HG02759 (cell line): Measurements from ENCODE around the gene CLDN7.
"Not testable (repeated sequence)": the region's sequence is repeated elsewhere in the genome, so short reads cannot be mapped to it uniquely, and the experiment has no call there.

Experiments
- ATAC-seq: cut with Tn5 transposase; IDR thresholded peaks from one replicate; pipeline ENCODE4 v1.9.1; 2021; ENCODE audit warnings: mild to moderate bottlenecking, moderate library complexity; ENCODE audit not compliant: unreplicated experiment

Gene CLDN7

DNA sequence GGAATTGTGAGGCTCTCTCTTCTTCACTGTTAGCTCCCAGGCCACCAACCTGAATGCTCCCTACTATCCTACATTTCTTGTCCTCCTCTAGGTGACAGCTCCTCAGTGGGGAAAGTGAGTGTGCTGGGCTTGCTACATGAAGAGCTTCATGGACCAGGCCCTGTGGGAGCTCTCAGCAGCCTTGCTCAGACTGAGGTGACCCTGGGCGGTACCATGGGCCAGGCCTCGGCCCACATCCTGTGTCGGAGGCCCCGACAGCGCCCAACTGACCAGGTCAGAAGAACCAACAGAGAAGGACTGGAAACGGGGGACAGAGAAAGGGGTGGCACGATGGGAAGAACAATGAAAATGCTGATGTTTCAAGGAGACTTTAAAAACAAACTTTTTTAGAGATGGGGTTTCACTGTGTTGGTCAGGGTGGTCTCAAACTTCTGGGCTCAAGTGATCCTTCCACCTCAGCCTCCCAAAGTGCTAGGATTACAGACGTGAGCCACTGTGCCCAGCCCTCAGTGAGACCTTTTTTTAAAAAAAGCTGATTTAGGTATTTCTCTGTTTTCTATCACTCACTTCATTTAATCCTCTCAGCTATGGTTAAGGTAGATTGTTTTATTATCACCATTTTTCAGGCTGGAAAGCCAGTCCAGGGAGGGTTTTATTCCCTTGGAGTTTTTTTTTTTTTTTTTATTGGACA lies 5.4 kb downstream of the CLDN7 start:
- no peak for ATAC-seq

DNA sequence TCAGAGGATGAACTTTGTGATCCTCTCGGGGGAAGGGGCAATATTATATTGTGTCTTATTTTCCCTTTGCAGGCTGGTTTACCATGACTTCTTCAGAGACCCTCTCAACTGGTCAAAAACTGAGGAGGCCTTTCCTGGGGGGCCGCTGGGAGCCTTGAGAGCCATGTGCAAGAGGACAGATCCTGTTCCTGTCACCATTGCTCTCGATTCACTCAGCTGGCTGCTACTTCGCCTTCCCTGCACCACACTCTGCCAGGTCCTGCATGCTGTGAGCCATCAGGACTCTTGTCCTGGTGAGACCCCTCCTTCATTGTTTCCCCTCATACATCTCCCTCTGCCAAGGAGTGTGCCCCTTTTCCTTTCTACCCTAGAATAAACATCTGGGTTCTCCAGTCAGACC lies 7.8 kb downstream of the CLDN7 start:
- ATAC-seq: no peak

DNA sequence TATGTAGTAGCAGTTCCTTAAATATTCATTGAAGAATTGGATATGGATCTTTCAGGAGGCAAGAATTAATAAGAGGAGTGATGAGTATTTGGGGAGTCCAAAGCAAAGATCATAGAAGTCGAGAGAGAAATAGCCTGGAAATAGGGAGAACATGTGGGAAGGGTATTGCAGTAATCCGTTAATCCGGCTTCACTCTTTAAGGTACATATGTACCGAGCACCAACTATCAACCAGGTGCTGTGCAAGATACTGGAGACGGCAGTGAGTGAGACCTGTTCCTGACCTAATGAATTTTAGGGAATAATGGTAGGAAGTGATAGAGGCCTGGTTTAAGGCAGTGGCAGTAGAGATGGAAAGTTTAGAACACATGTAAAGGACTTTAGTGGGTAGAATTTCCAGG lies 9.2 kb downstream of the CLDN7 start:
- no peak for ATAC-seq

DNA sequence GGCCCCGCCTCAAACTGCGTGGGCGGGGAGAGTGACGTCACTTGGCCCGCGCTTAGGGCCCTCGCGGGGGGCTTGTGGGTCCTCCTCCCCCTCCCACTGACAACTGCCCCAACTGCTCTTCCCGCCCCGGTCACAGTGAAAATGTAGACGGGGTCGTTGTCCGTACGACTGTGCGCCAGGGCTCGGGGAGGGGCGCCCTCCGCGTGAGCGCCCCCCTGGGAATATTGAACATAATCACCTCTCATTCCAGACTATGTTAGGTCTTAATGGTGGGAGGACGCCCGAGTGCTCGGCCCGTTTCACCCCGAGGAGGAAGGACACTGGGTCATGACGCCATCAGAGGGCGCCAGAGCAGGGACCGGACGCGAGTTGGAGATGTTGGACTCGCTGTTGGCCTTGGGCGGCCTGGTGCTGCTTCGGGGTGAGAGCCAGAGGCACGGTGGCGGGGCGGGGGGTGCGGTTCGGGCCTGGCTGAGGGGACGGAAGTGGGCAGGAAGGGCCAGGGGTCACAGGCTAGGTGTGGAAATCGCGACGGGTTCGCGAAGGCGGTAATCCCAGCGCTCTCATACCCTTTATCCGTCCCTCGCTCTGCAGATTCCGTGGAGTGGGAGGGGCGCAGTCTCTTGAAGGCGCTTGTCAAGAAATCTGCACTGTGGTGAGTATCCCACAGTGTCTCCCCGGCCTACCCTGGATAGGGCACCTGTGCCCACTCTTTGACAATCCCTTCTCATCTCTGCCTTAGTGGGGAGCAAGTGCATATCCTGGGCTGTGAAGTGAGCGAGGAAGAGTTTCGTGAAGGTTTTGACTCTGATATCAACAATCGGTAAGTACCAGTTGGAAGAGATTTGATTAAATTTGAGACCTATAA lies 9.9 kb downstream of the CLDN7 start, which contains the start of gene ELP5:
Gene ELP5 (plus strand): TSS at position 40 of the 868 bp plus-strand sequence. CDS start 336 bp downstream, at position 376.
- peak; percentile 63 for ATAC-seq

DNA sequence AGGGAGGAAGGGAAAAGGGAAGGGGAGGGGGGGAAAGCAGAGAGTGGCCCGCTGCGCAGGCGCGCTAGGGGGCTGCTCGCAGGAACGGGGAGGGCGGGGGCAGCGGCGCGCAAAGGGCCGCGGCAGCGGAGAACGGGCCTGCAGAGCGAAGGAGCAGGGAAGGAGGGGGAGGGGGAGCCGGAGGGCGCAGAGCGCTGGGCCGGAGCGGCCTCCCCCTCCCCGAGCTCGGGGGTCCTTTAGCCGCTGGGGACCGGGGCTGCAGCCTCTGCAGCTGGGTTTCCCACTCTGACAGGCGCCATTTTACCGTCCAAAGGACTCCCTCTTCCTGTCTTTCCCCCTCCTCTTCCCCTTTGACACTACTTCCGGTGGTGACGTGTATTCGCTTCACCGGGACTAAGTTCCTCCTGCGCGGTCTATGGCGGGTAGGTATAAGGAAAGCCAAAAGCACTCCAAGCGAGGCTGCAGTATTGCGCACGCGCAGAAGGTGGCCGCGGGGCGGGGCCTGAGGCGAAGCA lies 10.6 kb downstream of the CLDN7 start, which contains the start of gene CTDNEP1:
Gene CTDNEP1 (minus strand): TSS at position 74 of the 515 bp plus-strand sequence. CDS start 438 bp downstream, outside the sequence.
- ATAC-seq: peak; percentile 78

DNA sequence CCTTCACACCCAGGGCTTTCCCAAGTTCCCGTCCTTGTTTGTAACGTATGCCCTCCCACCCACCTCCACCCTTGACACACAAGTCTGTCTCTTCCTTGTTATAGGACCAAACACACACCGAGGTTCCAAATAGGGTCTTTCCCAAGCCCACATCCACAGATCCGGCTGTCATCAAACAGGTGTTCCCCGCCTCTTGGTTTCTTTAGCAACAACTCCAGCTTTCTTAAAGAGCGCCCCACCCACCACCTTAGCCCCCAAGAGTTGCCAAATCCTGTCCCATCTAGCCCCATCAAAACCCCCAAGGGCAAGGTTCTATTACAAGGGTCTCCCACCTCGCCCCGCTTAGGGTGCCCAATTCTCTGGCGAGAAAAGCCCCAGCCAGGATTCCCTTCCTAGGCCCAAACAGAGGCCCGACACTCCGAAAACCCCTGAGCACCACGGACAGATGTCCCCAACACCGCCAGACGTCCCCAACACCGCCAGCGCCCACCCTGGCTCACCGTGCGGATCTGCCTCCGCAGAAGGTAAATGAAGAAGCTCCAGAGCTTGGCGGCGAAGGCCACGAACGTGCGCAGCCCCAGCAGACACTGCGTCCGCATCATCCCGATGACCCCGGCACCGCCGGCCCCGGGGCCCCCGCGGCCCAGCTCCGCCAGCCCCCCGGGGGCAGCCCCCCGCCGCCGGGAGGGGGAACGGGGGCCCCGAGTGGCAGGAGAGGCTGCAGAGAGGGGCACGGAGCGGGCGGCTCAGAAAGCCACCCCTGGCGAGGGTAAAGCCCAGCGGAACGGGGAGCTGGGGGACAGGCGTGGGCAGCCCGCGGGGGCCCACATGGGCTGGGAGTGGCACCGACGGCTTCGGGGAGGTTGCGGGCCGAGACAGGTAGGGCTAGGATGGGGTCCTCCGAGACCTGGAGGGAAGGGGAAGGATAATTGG lies 11.3 kb downstream of the CLDN7 start:
- no peak for ATAC-seq

DNA sequence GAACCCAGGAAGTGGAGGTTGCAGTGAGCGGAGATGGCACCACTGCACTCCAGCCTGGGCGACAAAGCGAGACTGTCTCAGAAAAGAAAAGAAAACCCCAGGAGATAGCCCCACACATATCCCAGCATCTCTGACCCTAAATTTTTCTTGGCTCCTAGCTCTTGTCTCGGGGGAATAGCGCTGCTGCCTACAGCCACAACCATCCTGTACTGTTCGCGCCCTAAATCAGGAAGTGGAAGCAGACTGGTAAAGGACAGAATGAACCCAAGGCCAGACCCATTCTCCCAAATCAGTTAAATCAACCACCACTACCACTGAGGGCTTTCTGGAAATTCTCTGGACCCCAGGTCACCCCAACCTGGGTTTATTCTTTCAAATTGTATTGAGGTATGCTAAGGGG lies 12.4 kb downstream of the CLDN7 start:
- ATAC-seq: no peak

DNA sequence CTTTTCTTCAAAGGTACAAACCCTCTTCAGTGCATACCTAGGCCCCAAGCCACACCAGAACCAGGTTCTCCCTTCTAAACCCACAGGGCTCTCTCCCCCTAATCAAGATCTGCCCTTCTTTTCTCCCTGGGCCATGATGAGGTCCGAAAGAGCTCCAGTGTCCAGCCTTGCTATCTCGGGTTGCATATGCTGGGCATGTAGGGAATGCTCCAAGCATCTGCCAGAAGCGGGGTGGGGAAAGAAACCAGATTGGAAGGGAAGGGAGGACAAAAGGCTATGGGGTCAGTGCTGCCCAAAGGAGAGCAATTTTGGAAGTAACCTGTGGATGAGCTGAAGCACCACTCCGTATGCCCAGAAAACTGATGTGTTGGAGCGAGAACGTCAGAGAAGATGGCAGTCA lies 13.1 kb downstream of the CLDN7 start:
- no peak for ATAC-seq

DNA sequence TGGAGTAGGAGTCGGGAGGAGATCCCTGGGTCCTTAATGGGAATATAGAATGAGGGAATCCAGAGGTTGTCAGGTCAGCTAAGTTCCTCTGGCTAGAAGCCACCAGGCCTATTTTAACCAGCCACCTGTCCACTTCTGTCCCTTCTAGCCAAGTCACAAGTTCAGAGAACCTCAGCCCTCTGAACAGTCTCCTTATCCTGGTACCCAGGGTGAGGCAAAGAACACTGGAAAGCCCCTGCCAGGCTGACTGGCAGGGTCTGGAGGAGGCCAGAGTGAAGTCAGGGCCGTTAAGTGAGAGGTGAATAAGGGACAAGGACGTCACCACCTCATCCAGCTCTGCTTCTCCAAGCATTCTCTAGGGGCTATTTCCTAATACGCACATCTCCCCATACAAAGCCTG lies 13.5 kb downstream of the CLDN7 start:
- no peak for ATAC-seq

DNA sequence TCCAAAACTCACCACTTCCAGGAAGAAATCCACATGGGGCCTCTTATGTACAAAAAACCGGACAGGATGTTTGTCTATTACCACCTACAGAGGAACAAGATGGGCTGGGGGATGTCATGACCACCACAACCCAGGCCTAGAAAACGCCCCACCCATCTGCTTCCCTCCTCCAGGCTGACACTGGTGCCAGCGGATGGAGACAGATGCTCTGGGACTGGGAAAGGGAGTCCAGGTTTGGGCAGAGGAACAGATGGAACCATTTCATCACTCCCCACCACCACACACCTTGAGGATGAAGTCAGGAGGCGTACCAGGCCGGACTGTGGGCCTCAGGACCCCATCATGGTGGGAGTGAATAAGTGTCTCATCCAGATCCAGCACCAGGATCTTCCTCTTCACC lies 15.5 kb downstream of the CLDN7 start:
- ATAC-seq: no peak

DNA sequence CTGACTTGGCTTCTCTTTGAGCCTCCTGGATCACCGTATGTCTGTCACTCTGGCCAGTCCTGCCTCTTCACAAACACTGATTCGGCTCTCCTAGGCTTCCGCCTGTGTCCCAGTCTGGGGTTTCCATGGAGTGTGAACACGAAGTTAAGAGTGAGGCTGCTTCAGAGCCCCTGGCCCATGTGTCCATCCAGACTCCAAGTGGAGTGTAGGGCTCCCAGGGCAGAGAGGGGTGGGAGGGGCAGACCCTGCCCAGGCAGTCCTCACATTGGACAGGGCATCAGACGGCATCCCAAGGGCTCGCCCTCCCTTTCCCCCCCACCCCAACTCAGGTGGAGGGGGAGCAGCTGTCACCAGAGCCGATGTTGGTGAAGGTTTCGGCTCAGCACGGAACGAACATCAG lies 18.4 kb downstream of the CLDN7 start:
- not testable (repeated sequence) for ATAC-seq

DNA sequence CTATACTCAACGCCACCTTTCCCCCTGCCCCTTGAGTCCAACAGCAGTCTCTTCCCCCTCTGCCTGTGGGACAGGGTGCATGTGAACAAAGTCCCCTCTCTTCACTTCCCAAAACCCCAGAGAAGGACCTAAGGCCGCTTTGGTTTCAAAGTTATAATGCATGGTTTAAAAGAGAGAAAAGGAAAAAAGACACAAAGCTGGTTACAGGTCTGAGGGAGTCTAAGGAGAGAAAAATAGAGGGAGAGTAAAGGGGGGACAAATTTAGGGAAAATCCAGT lies 18.9 kb downstream of the CLDN7 start:
- ATAC-seq: no peak

DNA sequence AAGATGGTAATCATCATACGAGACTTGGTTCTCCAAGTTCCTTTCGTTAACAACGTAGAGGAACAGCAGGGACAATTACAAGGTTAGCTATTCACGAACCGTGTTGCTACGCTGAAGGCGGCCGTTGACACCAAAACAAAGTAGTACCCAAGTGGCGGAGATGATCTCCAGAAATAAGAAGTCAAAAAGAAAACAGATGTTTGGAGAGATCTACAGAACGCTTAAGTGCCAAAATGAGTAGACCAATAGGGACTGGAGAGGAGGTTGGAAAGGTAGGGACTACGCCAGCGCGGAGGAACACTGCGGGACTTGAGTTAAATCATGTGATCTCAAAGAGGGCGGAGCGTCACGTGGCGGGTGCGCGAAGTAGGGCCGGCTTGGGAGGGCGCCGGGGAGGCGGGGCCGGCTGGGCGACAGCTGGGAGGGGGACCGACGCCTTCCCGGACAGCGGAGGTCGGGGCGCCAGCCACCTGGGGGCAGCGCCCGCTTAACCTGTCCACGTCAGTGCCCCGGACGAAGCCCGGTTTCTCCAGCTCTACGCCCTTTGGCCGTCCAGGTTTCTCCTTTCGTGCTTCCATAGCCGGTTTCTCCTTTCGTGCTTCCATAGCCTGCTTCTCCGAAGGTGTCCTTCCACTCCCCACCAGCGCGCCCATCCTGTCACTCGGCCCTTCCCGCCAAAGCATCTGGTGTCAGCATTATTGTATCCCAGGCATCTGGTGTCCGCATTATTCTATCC lies 19.4 kb downstream of the CLDN7 start:
- ATAC-seq: peak; percentile 46

DNA sequence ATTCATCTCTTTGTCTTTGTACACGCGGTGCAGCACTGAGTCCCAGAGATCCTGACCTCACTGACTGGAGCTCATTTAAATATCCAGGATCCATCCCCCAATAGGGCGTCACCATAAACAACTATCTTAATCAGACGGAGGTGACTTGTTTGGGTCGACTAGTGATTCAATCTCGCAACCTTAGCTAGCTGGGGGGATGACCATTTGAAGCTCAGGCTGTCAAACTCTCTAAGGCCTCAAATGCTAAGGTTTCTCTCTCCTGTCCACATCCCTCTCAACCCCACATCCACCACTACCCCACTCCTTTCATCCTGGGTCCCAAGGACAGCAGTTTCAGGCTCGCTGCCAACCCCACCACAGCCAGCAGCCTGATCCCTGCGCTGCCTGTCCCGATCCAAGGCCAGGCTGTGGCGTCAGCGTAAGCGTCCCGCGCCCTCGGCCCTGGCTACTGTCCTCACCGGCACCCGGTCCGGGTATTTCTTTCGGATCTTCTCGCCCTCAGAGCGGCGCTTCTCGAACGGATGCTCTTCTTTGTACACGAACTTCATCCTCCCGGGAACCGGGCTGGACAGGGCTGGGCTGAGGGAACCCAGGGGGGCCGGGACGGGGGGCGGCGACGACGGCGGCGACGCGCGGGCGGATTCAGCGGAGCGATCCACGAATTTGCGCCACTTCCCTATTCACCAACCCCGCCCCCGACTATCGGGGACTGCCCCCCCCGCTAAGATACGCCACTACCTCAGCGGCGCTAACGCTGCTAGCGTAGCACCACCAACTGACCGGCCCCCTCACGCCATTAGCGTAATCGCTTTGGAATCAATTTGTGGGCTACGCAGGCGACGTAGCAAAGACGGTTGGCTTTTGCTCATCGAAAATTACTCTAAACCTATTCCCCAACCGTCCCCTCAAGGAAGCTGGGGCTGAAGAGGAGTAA lies 20.2 kb downstream of the CLDN7 start, which contains the start of gene GABARAP:
Gene GABARAP (minus strand): TSS at position 667 of the 934 bp plus-strand sequence. CDS start 119 bp downstream, at position 548.
- ATAC-seq: peak; percentile 35

DNA sequence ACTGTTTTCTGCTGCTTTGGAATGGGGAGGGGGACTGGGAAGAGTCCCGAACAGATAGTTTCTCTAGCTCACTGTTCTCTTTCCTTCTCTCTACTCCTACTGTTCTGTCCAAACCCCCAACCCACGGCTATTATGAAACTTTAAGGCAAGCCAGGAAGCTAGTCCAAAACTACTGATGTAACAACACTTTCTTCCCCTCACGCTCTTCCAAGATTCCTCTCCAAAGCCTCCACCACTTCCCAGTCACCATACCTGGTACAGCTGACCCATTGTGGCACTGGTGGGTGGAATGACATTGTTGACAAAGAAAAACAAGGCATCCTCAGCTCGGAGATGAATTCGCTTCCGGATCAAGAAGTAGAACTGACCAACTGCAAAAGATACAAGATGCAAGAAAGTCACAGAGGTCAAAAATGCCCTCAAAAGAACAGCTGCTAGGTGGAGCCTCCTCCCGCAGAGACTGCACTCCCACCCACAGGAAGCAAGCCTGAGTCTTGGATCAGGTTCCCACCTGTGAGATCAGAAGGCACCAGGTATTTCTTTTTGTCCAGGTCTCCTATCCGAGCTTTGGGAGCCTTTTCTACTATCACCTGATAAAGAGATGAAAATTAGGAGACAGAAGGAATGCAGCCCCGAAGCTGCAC lies 21.1 kb downstream of the CLDN7 start:
- ATAC-seq: no peak

DNA sequence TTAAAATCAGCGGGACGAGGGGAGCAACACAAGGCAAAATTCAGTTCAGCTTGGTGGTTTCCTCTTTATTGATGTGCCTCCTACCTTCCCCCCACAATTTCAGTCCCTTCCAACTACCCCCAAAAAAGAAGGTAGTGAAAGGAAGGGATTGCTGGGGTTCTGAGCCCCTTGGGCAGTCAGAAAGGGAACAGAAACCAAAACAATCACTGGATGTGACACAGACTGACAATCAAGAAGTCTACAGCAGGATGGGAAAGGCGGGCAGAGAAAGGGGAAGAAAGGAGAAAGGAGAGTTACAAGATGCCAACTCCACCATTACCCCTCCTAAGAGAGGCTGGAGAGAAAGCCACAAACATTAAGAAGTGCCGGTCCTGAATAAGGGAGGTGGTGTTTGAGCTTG lies 21.9 kb downstream of the CLDN7 start:
- ATAC-seq: no peak

DNA sequence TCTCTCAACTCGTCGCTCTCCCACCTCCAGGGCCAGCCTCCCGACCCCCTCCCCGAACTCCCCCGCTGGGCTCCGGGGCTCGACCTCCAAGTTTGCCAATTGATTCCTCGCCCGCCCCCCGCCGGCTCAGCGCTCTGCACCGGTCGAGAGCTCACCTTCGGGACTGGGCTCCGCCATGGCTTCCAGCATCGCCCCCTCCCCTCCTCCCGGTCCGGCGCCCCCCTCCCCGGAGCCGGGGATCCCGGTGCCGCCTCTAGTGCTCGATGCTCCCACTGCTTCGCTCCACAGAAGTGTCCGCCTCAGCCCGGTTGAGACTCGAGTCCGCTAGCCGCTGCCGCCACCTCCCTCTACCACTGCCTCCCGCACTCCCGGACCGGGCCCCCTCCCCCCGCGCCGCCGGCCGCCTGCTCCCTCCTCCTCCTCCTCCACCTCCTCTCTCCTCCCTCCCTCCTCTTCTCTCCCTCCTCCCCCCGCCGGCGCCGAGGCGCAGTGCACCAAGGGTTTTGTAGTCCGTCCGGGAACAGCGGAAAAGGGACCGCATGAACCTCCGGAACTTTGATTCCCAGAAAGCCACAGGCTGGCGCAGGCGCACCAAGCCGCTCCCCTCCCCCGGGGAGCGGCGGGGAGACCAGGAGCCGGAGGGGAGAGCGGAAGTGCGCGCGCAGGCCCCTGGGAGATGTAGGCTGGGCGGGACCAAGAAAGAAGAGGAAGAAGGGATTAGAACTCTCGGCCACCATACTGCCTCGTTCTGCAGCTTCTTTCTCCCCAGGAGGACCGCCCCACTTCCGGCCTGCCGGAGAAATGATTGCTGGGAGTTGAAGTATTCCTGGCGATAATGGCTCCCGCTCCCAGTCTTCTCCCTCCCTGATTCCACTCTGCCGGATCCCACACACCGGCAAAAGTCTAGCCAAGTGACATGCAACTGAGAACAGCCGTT lies 22.9 kb downstream of the CLDN7 start, which contains the start of gene PHF23:
Gene PHF23 (minus strand): TSS at position 367 of the 937 bp plus-strand sequence. CDS start 178 bp downstream, at position 189.
- peak; percentile 52 for ATAC-seq
